Heart left ventricle (tissue), 16 donors: ENCODE results near the gene LRRC27. TPM values are rescaled to one million over a fixed set of nuclear protein-coding genes. Genes with fewer than 3 reads are reported as not detected.
A peak's percentile ranks its signal among the peaks of the same experiment; 100 is the strongest.

Source experiments
- ATAC-seq, 4 donors: fragments of 200-7000 bp; cut with Tn5 transposase; one replicate each; pipeline ENCODE4 v1.9.1; 2020 to 2022; ENCODE audit warnings: moderate library complexity in 4 of 4, mild to moderate bottlenecking in 3 of 4, moderate number of reproducible peaks in 1 of 4
- DNase-seq, 5 donors: peaks; one replicate each; pipeline ENCODE4 v3.0.0-alpha.2; 2020
- H3K27ac ChIP-seq, 12 donors: fragments of 200-600 bp; sonication (generic) in 4 of 12; one replicate each; pipeline versions ENCODE4 v1.5.0 to v1.8.0; 2016 to 2022; ENCODE audit warnings: mild to moderate bottlenecking in 2 of 12
- H3K27me3 ChIP-seq, 9 donors: fragments of 200-600 bp; sonication (generic) in 2 of 9; one replicate each; pipeline versions ENCODE4 v1.5.1 to v1.8.0; 2016 to 2022; ENCODE audit warnings: mild to moderate bottlenecking in 3 of 9
- H3K36me3 ChIP-seq, 9 donors: fragments of 200-600 bp; sonication (generic) in 2 of 9; one replicate each; pipeline versions ENCODE4 v1.5.0 to v1.8.0; 2018 to 2022; ENCODE audit warnings: mild to moderate bottlenecking in 2 of 9
- H3K4me1 ChIP-seq, 12 donors: fragments of 200-600 bp; sonication (generic) in 4 of 12; one replicate each; pipeline versions ENCODE4 v1.5.0 to v1.8.0; 2016 to 2022; ENCODE audit warnings: mild to moderate bottlenecking in 3 of 12
- H3K4me3 ChIP-seq, 12 donors: fragments of 200-600 bp; sonication (generic) in 4 of 12; one replicate each; pipeline versions ENCODE4 v1.5.0 to v1.8.0; 2017 to 2022; ENCODE audit warnings: mild to moderate bottlenecking in 9 of 12, moderate library complexity in 4 of 12
- H3K9me3 ChIP-seq, 12 donors: fragments of 200-600 bp; sonication (generic) in 4 of 12; one replicate each; pipeline versions ENCODE4 v1.5.0 to v1.8.0; 2016 to 2022; ENCODE audit warnings: mild to moderate bottlenecking in 1 of 12
- CTCF ChIP-seq, 12 donors: fragments of 200-600 bp; sonication (generic) in 4 of 12; IDR thresholded peaks; one replicate each; pipeline versions ENCODE4 v1.5.0 to v1.8.0; 2018 to 2022; ENCODE audit warnings: antibody characterized with exemption in 12 of 12, mild to moderate bottlenecking in 5 of 12
- POLR2A ChIP-seq, 2 donors: fragments of 450-650 bp; IDR thresholded peaks; one replicate each; pipeline ENCODE4 v1.6.1; 2017; ENCODE audit warnings: antibody characterized with exemption in 2 of 2, mild to moderate bottlenecking in 2 of 2, moderate library complexity in 2 of 2
- WGBS, 4 donors: extraction: QIAGEN DNeasy Blood & Tissue Kit in 2 of 4; methylation state at CpG; one replicate each; pipeline versions ENCODE4 v1.1.5 to v1.1.7; 2013 to 2018; 5-methylcytosine and 5-hydroxymethylcytosine counted together
- intact Hi-C, 10 donors: fragments of 100-400 bp; cut with DNase I; formaldehyde crosslinking; loops; one replicate each; pipeline versions ENCODE4 v1.11.1 to v1.14.2; 2022
- polyA plus RNA-seq, 2 donors: library from polyadenylated mRNA; stranded (reverse); fragments of 200-250 nt; gene quantifications; one replicate each; pipeline ENCODE4 v1.2.3, GENCODE V29; 2013
- total RNA-seq, 9 donors: library from RNA; depleted of rRNA in 2 of 9; stranded (reverse); fragments of >200 nt in 2 of 9; fragmentation: NEBNext Ultra II Directional in 3 of 9; extraction: Animal tissue kit (Norgen Biotek cat#: 25700) in 3 of 9; gene quantifications; one replicate each; pipeline versions ENCODE4 v1.1.0 to v1.2.4, GENCODE V29; 2016 to 2023
- donor health status: ischemic (EF 13 %, LVEDD 7.1; RV severe dilation, severe dysfunction).
- donor health status: healthy with polysubstance abuse.
- donor health status: DM: no; HTN: yes; CAD: no.
- donor health status: DM: no; HTN: no; CAD: no.
- donor health status: ischemic (EF 25% LVEDD 6.9; RV normal size, moderate dysfunction).
- donor health status: ischemic (EF 25% LVEDD 5.7; RV mildly dilated, moderate dysfunction).
- donor health status: healthy.
- donor health status: DM: yes; HTN: yes; CAD: no.
- donor health status: ischemic (EF 35%, LVEDD 5.7; RV mildly dilated, moderate dysfunction).
- donor health status: nonischemic (EF 11% LVEDD 7.7; RV severe dilation, severe dysfunction).
- donor health status: DM: yes; HTN: yes; CAD: no.
- donor health status: PGD.
- donor health status: ischemic (EF 29% LVEDD 5.4; RV normal size, mild dysfunction).
- donor health status: nonischemic (EF 23%, LVEDD 6.1; RV moderate dilation, normal function).

Gene LRRC27
- total and polyA plus RNA-seq, 11 donors: 2.6 to 8.9 (median 5.1) TPM

- DNase-seq (peak in 2 of 5 donors; percentile 11 to 14), ATAC-seq (no peak)
- Histone ChIP-seq H3K36me3 (no peaks in the 10 kb centered on the region), H3K27ac (no peak overlapping the region), H3K4me1 (peaks cover 0 to 11% (median 9%) of the 10 kb centered on the region in 12 donors), H3K4me3 (no peak overlapping the region), H3K9me3 (no peaks in the 10 kb centered on the region), H3K27me3 (no peaks in the 10 kb centered on the region)
- no peak for TF ChIP-seq CTCF (IDR thresholded peaks at IDR 0.05)
- TF ChIP-seq POLR2A (IDR thresholded peaks at IDR 0.05): no peak
- intact Hi-C loops: no loop called here
- WGBS, 4 donors: 88 to 90% (median 89%) methylated on average over 25 to 29 of the region's 29 CpGs
These were observed 29.3 kb upstream of the LRRC27 start for GRCh38 chr10:132302421-132303310.

- intact Hi-C loops: no loop called here
- no peak for ATAC-seq
- no peaks in the 10 kb centered on the region for H3K27me3 ChIP-seq
- H3K36me3 ChIP-seq: no peaks in the 10 kb centered on the region
- H3K27ac ChIP-seq: no peak overlapping the region
- 88 to 92% (median 90%) methylated on average over 21 of the region's 21 CpGs for WGBS, 4 donors
- peaks cover 0 to 14% (median 11%) of the 10 kb centered on the region in 12 donors for H3K4me1 ChIP-seq
- DNase-seq: peak in 1 of 5 donors; percentile 15
- no peak overlapping the region for H3K4me3 ChIP-seq
- TF ChIP-seq POLR2A (IDR thresholded peaks at IDR 0.05): no peak
- TF ChIP-seq CTCF (IDR thresholded peaks at IDR 0.05): no peak
- no peaks in the 10 kb centered on the region for H3K9me3 ChIP-seq
These were observed 28.5 kb upstream of the LRRC27 start for GRCh38 chr10:132303361-132304115.

DNA sequence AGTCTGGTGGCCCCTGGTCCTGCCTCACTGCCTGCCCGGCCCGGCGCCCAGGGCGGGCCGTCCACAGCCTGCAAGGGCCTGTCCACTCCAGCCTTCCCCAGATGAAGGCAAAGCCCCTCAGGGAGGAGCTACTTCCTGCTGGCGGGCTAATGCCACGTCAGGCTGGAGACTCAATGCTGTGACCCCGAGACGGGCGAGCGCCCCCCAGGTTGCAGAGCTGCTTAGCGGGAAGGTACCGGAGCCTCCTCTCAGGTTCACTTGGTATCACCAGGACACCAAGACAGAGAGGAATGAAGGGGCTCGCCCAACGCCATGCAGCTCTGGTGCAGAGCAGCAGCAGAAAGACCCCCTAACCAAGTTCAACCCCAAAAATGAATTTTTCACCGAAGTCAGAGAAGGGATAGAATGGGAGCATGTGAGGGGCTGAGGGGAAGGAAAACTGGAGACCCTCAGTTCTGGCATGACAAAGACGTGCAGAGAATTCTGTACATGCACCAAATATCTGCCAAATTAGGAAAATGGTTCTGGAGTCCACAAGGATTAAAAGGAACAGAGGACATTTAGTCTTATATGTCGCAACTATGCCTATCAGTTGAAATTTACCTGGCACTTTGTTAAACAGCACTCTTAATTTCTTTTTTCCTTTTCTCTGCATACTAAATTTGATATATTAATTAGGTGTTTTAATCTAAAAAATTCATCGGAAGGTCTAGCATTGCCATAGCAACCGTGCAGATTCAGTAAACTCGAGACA is 27.1 kb upstream of the LRRC27 start:
- peak in 2 of 5 donors; percentile 7 to 21 for DNase-seq
- Histone ChIP-seq H3K4me3 (no peak overlapping the region), H3K27ac (no peak overlapping the region), H3K27me3 (no peaks in the 10 kb centered on the region), H3K36me3 (no peaks in the 10 kb centered on the region), H3K4me1 (peaks cover 0 to 20% (median 15%) of the 10 kb centered on the region in 12 donors), H3K9me3 (no peaks in the 10 kb centered on the region)
- TF ChIP-seq CTCF (IDR thresholded peaks at IDR 0.05) (no peak), POLR2A (IDR thresholded peaks at IDR 0.05) (no peak)
- no peak for ATAC-seq
- whole genome bisulfite sequencing, 4 donors: 89 to 97% (median 94%) methylated on average over 21 of the region's 21 CpGs
- intact Hi-C loops: loop anchor here in 1 of 10 donors (5.0 kb wide), 1 partner anchor 83 kb away; no protein-coding TSS in a partner anchor
